Endothelial cell of umbilical vein (primary cell): ENCODE results near the gene COL18A1. TPM values are rescaled to one million over a fixed set of nuclear protein-coding genes. Genes with fewer than 3 reads are reported as not detected.

ENCODE experiments used
- BruUV-seq: library from RNA; stranded (reverse); fragments of 400-500 nt; replicated peaks from 2 replicates; lab custom pipeline; 2021; lab: Mats Ljungman, UMichigan
- CTCF ChIA-PET: fragments of 300-600, 350-600 bp; sonication (Branson Sonifier 250); formaldehyde crosslinking; loops from one replicate; lab custom pipeline; 2021; ENCODE audit warnings: antibody characterized with exemption, inconsistent platforms; lab: Charles Lee
- POLR2A ChIA-PET: fragments of 300-600, 350-600 bp; sonication (Branson Sonifier 250); formaldehyde crosslinking; loops from one replicate; lab custom pipeline; 2021; ENCODE audit warnings: antibody characterized with exemption, inconsistent platforms; lab: Charles Lee
- DNase-seq: peaks from one replicate; pipeline ENCODE4 v3.0.0-alpha.2; 2011; ENCODE audit warnings: low read depth, low spot score
- FAIRE-seq: peaks from 2 replicates; lab custom pipeline; 2011; peaks lifted over from hg19 to GRCh38; lab: Jason Lieb, UNC
- H2AFZ ChIP-seq: 2 replicates; pipeline ENCODE4 v1.6.0; 2012; ENCODE audit warnings: low read depth, low read length, control low read depth, inconsistent platforms
- H3K27ac ChIP-seq: 2 replicates; pipeline ENCODE4 v1.5.1; 2011; ENCODE audit warnings: low read depth, mild to moderate bottlenecking, control low read depth, low read length, moderate library complexity; ENCODE audit not compliant: insufficient read depth
- H3K27me3 ChIP-seq, 2 experiments: 2 replicates each; pipeline versions ENCODE4 v1.6.0 to v1.6.1; 2011; ENCODE audit warnings: low read length in 2 of 2, mixed read lengths in 1 of 2; ENCODE audit not compliant: control insufficient read depth in 2 of 2, insufficient read depth in 2 of 2
- H3K36me3 ChIP-seq, 2 experiments: 2 replicates in 1 of 2; 3 replicates in 1 of 2; pipeline ENCODE4 v1.5.1; 2011; ENCODE audit warnings: low read length in 2 of 2, mild to moderate bottlenecking in 1 of 2, moderate library complexity in 1 of 2; ENCODE audit not compliant: control insufficient read depth in 2 of 2, insufficient read depth in 2 of 2; ENCODE audit errors: extremely low read depth in 1 of 2
- H3K4me1 ChIP-seq: 3 replicates; pipeline ENCODE4 v1.5.1; 2011; ENCODE audit warnings: mild to moderate bottlenecking, low read length; ENCODE audit not compliant: control insufficient read depth, insufficient read depth; ENCODE audit errors: extremely low read depth
- H3K4me2 ChIP-seq: 2 replicates; pipeline ENCODE4 v1.6.1; 2011; ENCODE audit warnings: low read length, control low read depth, mixed read lengths; ENCODE audit not compliant: insufficient read depth
- H3K4me3 ChIP-seq, 3 experiments: fragments of 200-600 bp in 1 of 3; sonication (generic), shearing (Covaris generic) in 1 of 3; replicated peaks in 1 of 3; 2 replicates each; pipeline ENCODE4 v1.5.1; 2011 to 2016; ENCODE audit warnings: control low read depth in 3 of 3, low read length in 3 of 3, mild to moderate bottlenecking in 2 of 3, inconsistent platforms in 1 of 3, low read depth in 1 of 3, moderate library complexity in 1 of 3; ENCODE audit not compliant: insufficient read depth in 1 of 3
- H3K79me2 ChIP-seq: 2 replicates; pipeline ENCODE4 v1.6.0; 2012; ENCODE audit warnings: low read length, inconsistent platforms; ENCODE audit not compliant: control insufficient read depth, insufficient read depth
- H3K9ac ChIP-seq: replicated peaks from 2 replicates; pipeline ENCODE3; 2011; ENCODE audit warnings: low read length, control low read depth; ENCODE audit not compliant: insufficient read depth; ENCODE audit errors: extremely low read depth
- H3K9me1 ChIP-seq: replicated peaks from 3 replicates; pipeline ENCODE4 v1.6.0; 2011; ENCODE audit warnings: mild to moderate bottlenecking, low read length; ENCODE audit not compliant: control insufficient read depth, insufficient read depth; ENCODE audit errors: extremely low read depth
- H3K9me3 ChIP-seq: replicated peaks from 2 replicates; pipeline ENCODE4 v1.5.1; 2012; ENCODE audit warnings: low read length, inconsistent platforms; ENCODE audit not compliant: control insufficient read depth, insufficient read depth
- H4K20me1 ChIP-seq: replicated peaks from 2 replicates; pipeline ENCODE3; 2011; ENCODE audit warnings: mild to moderate bottlenecking, low read length; ENCODE audit not compliant: control insufficient read depth, insufficient read depth; ENCODE audit errors: extremely low read depth
- CTCF ChIP-seq, 2 donors: IDR thresholded peaks; 1 replicate in 1 of 2; 2 replicates in 1 of 2; pipeline ENCODE4 v1.5.1; 2011; ENCODE audit warnings: low read length in 2 of 2, mild to moderate bottlenecking in 2 of 2, moderate library complexity in 2 of 2, control low read depth in 1 of 2, inconsistent platforms in 1 of 2, low read depth in 1 of 2; ENCODE audit not compliant: insufficient read depth in 1 of 2; ENCODE audit errors: extremely low read depth in 1 of 2
- EZH2 ChIP-seq: IDR thresholded peaks from 2 replicates; pipeline ENCODE4 v1.6.1; 2012; ENCODE audit warnings: borderline replicate concordance, low read depth, mild to moderate bottlenecking, moderate library complexity, low read length, inconsistent platforms; ENCODE audit not compliant: severe bottlenecking
- FOS ChIP-seq: IDR thresholded peaks from 2 replicates; pipeline ENCODE4 v1.6.1; 2011; ENCODE audit warnings: mild to moderate bottlenecking, low read length, moderate library complexity, borderline replicate concordance; ENCODE audit not compliant: insufficient read depth
- GATA2 ChIP-seq: IDR thresholded peaks from 2 replicates; pipeline ENCODE4 v1.7.0; 2011; ENCODE audit warnings: low read depth, mild to moderate bottlenecking, moderate library complexity, mixed read lengths, low read length; ENCODE audit not compliant: insufficient read length, insufficient read depth
- JUN ChIP-seq: IDR thresholded peaks from 2 replicates; pipeline ENCODE4 v1.6.1; 2011; ENCODE audit warnings: borderline replicate concordance, low read depth; ENCODE audit not compliant: insufficient read length, insufficient read depth
- MAX ChIP-seq: IDR thresholded peaks from 2 replicates; pipeline ENCODE4 v1.6.1; 2011; ENCODE audit not compliant: insufficient read depth, insufficient read length
- MYC ChIP-seq: IDR thresholded peaks from one replicate; pipeline ENCODE4 v1.6.1; 2011; ENCODE audit warnings: mild to moderate bottlenecking, low read depth, low read length
- POLR2A ChIP-seq: IDR thresholded peaks from 2 replicates; pipeline ENCODE4 v1.6.1; 2012; ENCODE audit warnings: low read depth, mild to moderate bottlenecking, control low read depth, low read length
- POLR2AphosphoS5 ChIP-seq: IDR thresholded peaks from 2 replicates; pipeline ENCODE4 v1.6.1; 2012; ENCODE audit warnings: low read depth, mild to moderate bottlenecking, control low read depth, low read length, moderate library complexity; ENCODE audit not compliant: insufficient read depth
- dilution Hi-C: fragments of 300-500 bp; cut with MboI; formaldehyde crosslinking; loops from one replicate; pipeline ENCODE4 v1.15.0; 2019; ENCODE audit warnings: low sequenced_read_pairs; ENCODE audit not compliant: extremely low pct_ligation_motif_present
- intact Hi-C: fragments of 100-400 bp; cut with micrococcal nuclease; formaldehyde crosslinking; loops from one replicate; pipeline ENCODE4 v1.10.0; 2022
- polyA plus RNA-seq, 4 experiments: library from polyadenylated mRNA; depleted of rRNA in 3 of 4; stranded (reverse) in 3 of 4; unstranded in 1 of 4; fragments of >200 nt; gene quantifications; 2 replicates each; pipeline versions ENCODE4 v1.2.1 to v1.2.3, GENCODE V29; 2011 to 2012; ENCODE audit warnings: missing spikeins in 1 of 4
- total RNA-seq: library from RNA; stranded (reverse); gene quantifications from 2 replicates; pipeline ENCODE4 v1.2.3, GENCODE V29; 2021

COL18A1 gene
- total and polyA plus RNA-seq, 2 donors (not counting 3 experiments of a cell fraction or from before 2014, with no cell fraction given), result 198 to 252 TPM

GRCh38 chr21:45408801-45409261 lies 3.9 kb downstream of the COL18A1 start:
- FAIRE-seq, result no peak
- CTCF ChIA-PET, result no interaction called here

More at GRCh38 chr21:45408801-45409261, 3.9 kb downstream of the COL18A1 start:
- H3K79me2 ChIP-seq, result peaks cover 80% of the 10 kb centered on the region
- H3K27me3 ChIP-seq, result no peaks in the 10 kb centered on the region
- BruUV-seq, result no TSS peak
- no peak overlapping the region for H3K4me3 ChIP-seq
- H2AFZ ChIP-seq, result no peak overlapping the region
- H3K27ac ChIP-seq, result no peak overlapping the region
- no peaks in the 10 kb centered on the region for H3K9me1 ChIP-seq
- H3K36me3 ChIP-seq, result peaks cover 0 to 5% of the 10 kb centered on the region in 2 experiments
- POLR2A ChIA-PET, result no interaction called here
- H3K4me2 ChIP-seq, result no peak overlapping the region
- TF ChIP-seq JUN, result no peak
- TF ChIP-seq MYC, result no peak
- TF ChIP-seq FOS, result no peak
- TF ChIP-seq POLR2A, result no peak
- TF ChIP-seq EZH2, result no peak
- no peak for TF ChIP-seq GATA2
- TF ChIP-seq POLR2AphosphoS5, result no peak
- TF ChIP-seq MAX, result no peak
- no peak for TF ChIP-seq CTCF (IDR thresholded peaks at IDR 0.05; ENCODE audit: extremely low read depth in 1 of 2, insufficient read depth in 1 of 2, low read depth in 1 of 2, low read length in 2 of 2)
- H3K9me3 ChIP-seq, result no peaks in the 10 kb centered on the region
- peaks cover 24% of the 10 kb centered on the region for H3K4me1 ChIP-seq
- H3K9ac ChIP-seq, result no peak overlapping the region
- intact Hi-C loops, result no loop called here
- dilution Hi-C loops, result no loop called here
- no peak for DNase-seq
- H4K20me1 ChIP-seq, result no peaks in the 10 kb centered on the region
